Mesenchymal stem cell (in vitro differentiated cells and primary cell): Measurements from ENCODE around the gene ZG16. TPM values are rescaled to one million over a fixed set of nuclear protein-coding genes. Genes with fewer than 3 reads are reported as not detected.

Source experiments
- small RNA-seq: library from polyadenylated mRNA; stranded (forward); fragments of <200 nt; extraction: miRNeasy Mini kit (QIAGEN cat#:217004); gene quantifications from one replicate; pipeline ENCODE3, GENCODE V24; 2013; ENCODE audit warnings: low read depth

The ZG16 gene

Small RNA genes within 50 kb of the gene (small RNA-seq; reads per million reads assigned to genes)
- gene AC009133.6 (not detected), gene AC120114.4 (not detected)
